AG04450 (cell line): ENCODE results near the gene ABCC2. TPM values are rescaled to one million over a fixed set of nuclear protein-coding genes. Genes with fewer than 3 reads are reported as not detected.

ENCODE experiments used
- CTCF ChIA-PET: fragments of 300-600, 350-600 bp; formaldehyde crosslinking; extraction: SDS; loops from one replicate; lab custom pipeline; 2022; ENCODE audit warnings: antibody characterized with exemption, inconsistent platforms; lab: Charles Lee
- POLR2A ChIA-PET: fragments of 350-600 bp; formaldehyde crosslinking; extraction: SDS; loops from one replicate; lab custom pipeline; 2021; ENCODE audit warnings: antibody characterized with exemption, inconsistent platforms; lab: Yijun Ruan, JAX
- DNase-seq: peaks from one replicate; pipeline ENCODE4 v3.0.0-alpha.2; 2011; ENCODE audit warnings: low read depth, low spot score
- H3K27ac ChIP-seq: one replicate; pipeline ENCODE4 v1.5.1; 2012; ENCODE audit warnings: low read depth, low read length, control low read depth
- H3K27me3 ChIP-seq: one replicate; pipeline ENCODE4 v1.6.0; 2012; ENCODE audit warnings: low read length; ENCODE audit not compliant: control insufficient read depth, insufficient read depth
- H3K4me3 ChIP-seq: 2 replicates; pipeline ENCODE4 v1.5.1; 2011; ENCODE audit warnings: mild to moderate bottlenecking, low read depth, low read length, control low read depth
- H3K9me3 ChIP-seq: 2 replicates; pipeline ENCODE4 v1.5.1; 2012; ENCODE audit warnings: low read length; ENCODE audit not compliant: control insufficient read depth, insufficient read depth
- CTCF ChIP-seq: IDR thresholded peaks from 2 replicates; pipeline ENCODE4 v1.5.1; 2011; ENCODE audit warnings: low read depth, low read length, control low read depth, inconsistent platforms
- polyA plus RNA-seq: library from polyadenylated mRNA; depleted of rRNA; stranded (reverse); fragments of >200 nt; gene quantifications from 2 replicates; pipeline ENCODE4 v1.2.3, GENCODE V29; 2011

The ABCC2 gene
- polyA plus RNA-seq, 1 experiment = 1.2 TPM

GRCh38 chr10:99869581-99870122, 87.2 kb downstream of the ABCC2 start:
- CTCF ChIA-PET = interaction anchor here (0.5 to 1.2 kb wide), 4 partner anchors 10 to 176 kb away, joined by 3 to 6 read pairs (median 4); no protein-coding TSS in a partner anchor
- TF ChIP-seq CTCF = no peak

GRCh38 chr10:99870123-99870730, 87.8 kb downstream of the ABCC2 start:
- ChIA-PET POLR2A (interaction anchor here (1.3 kb wide), 1 partner anchor 25 kb away, joined by 6 read pairs; no protein-coding TSS in a partner anchor), CTCF (interaction anchor here (0.5 to 1.2 kb wide), 4 partner anchors 11 to 175 kb away, joined by 3 to 6 read pairs (median 4); no protein-coding TSS in a partner anchor)
- no peak for DNase-seq
- Histone ChIP-seq H3K4me3 (no peak overlapping the region), H3K27ac (no peak overlapping the region), H3K9me3 (no peaks in the 10 kb centered on the region), H3K27me3 (no peaks in the 10 kb centered on the region)
- TF ChIP-seq CTCF = no peak

More at GRCh38 chr10:99869581-99870122, 87.2 kb downstream of the ABCC2 start:
- Histone ChIP-seq H3K9me3 (no peaks in the 10 kb centered on the region), H3K27me3 (no peaks in the 10 kb centered on the region), H3K4me3 (no peak overlapping the region), H3K27ac (no peak overlapping the region)
- POLR2A ChIA-PET = interaction anchor here (1.3 kb wide), 1 partner anchor 24 kb away, joined by 6 read pairs; no protein-coding TSS in a partner anchor
- DNase-seq = no peak

GRCh38 chr10:99872367-99873162, 90.1 kb downstream of the ABCC2 start:
- no peaks in the 10 kb centered on the region for H3K27me3 ChIP-seq
- CTCF ChIA-PET = interaction anchor here (1.6 kb wide), 2 partner anchors 18 to 27 kb away, joined by 3 to 5 read pairs; no protein-coding TSS in a partner anchor
- H3K9me3 ChIP-seq = no peaks in the 10 kb centered on the region
- POLR2A ChIA-PET = no interaction called here
- no peak overlapping the region for H3K4me3 ChIP-seq
- peak overlapping the region; percentile 21 for H3K27ac ChIP-seq
- TF ChIP-seq CTCF = no peak
- no peak for DNase-seq

GRCh38 chr10:99873846-99874245, 91.4 kb downstream of the ABCC2 start:
- no peak for DNase-seq
- Histone ChIP-seq H3K4me3 (no peak overlapping the region), H3K27me3 (no peaks in the 10 kb centered on the region), H3K9me3 (no peaks in the 10 kb centered on the region), H3K27ac (no peak overlapping the region)
- no peak for TF ChIP-seq CTCF
- POLR2A ChIA-PET = interaction anchor here (0.5 kb wide), 1 partner anchor 93 kb away, joined by 4 read pairs; no protein-coding TSS in a partner anchor
- CTCF ChIA-PET = interaction anchor here (1.6 kb wide), 1 partner anchor 28 kb away, joined by 5 read pairs; no protein-coding TSS in a partner anchor
